ENCODE data around the gene TMEM63B.
"Not testable (repeated sequence)": the region's sequence is repeated elsewhere in the genome, so short reads cannot be mapped to it uniquely, and the experiment has no call there.

The TMEM63B gene

DNA sequence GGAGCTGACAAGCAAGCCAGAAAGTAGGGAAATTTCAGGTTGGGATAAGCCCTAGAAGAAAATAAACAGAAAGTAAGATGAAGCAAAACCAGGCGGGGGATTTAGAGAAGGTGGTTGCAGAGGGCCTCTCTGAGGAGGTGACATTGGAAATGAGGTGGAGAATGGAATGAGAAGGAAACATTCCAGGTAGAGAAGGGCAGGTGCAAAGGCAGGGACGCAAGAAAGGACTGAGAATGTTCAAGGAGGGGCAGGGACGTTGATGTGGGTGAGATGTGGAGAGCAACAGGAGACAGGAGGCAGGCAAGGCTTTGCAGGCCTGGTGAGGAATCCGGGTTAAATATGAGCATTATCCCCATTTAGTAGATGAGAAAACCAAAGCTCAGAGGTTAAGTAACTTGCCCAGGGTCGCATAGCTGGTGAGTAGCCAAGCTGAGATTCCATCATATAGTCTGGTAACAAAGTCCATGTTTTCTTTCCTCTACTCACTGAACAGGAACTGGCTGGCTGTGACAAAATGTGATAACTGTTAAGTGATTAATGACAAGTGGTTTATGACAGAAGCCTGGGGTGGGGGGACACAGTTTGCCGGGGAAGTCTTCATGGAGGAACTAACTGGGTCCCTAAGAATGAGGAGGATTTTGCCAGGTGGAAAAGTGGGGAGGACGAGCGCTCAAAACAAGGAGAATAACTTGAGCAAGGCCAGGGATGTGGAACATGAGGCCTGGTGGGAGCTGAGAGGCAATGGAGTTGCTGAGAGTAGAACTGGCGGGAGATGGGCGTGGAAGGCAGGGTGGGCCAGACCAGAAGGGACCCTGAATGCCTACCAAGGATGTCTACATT, 32.7 kb upstream of the TMEM63B start:
- no peak for DNase-seq

DNA sequence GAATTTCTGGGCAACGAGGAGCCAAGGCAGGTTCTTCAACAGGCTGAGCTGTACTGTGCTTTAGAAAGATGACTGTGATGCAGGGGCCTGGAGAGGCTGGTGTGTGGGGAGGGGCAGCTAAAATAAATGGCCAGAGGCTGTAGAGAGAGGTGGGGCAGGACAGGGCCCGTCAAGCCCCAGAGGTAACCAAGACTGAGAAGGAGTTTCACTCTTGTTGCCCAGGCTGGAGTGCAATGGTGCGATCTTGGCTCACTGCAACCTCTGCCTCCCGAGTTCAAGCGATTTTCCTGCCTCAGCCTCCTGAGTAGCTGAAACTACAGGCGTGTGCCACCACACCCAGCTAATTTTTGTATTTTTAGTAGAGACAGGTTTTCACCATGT, 32.1 kb upstream of the TMEM63B start:
- not testable (repeated sequence) for DNase-seq

DNA sequence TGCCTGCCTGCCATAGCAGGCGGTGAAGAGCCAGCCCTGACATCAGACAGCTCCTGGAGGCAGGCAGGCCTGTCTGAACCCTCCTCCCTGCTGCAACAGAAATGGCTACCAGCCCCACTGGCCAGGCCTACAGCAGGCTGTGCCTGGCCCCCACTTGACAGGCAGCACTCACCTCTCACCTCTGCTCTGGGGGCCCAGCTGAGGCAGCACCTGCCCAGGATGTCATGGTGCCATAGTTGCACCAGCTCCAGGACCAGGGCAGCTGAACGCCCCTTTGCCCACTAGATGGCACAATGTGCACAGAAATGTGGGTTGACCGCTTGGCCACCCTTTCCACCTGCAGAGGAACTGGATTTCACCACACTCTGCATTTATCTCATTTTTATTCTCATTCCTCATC, 30.7 kb upstream of the TMEM63B start:
- DNase-seq, result peak; percentile 77 to 81

DNA sequence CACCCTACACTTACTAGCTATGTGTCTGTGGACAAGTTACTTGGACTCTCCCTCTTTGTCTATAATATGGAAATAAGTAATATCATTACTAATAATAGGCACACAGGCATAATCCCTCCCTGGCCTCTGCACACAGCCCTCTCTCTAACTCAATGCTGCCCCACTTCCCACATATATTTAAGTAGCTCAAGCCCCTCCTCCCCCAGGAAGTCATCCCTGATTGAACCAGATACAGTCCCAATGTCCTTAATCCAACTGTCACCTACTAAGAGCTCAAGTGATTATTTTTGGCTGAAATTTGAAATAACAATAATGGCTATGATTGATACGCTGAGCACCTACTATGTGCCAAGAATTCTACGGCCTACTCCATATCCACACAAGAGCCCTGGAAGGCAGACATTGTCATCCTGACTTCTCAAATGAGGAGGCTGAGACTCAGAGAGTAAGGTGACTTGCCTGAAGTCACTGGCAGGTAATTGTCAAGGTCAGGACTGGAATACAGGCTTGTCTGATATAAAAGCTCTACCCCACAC, 29.5 kb upstream of the TMEM63B start:
- no peak for DNase-seq

DNA sequence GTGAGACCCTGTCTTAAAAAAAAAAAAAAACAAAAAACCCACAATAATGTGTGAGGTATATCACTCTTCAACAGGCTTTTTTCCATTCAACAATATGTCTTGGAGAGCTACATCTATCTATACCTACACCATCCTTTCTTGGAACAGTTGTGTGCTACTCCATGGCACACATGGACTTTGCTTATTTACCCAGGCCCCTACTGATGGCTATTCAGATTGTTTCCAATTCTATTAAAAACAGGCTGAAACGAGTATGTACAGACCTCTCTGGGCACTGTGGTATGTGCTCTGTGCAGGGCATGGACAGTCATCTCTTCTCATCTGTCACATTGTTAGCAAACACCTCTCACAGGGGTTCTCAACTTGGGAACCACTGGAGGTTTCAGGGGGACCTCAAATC, 28.2 kb upstream of the TMEM63B start:
- DNase-seq, result no peak

DNA sequence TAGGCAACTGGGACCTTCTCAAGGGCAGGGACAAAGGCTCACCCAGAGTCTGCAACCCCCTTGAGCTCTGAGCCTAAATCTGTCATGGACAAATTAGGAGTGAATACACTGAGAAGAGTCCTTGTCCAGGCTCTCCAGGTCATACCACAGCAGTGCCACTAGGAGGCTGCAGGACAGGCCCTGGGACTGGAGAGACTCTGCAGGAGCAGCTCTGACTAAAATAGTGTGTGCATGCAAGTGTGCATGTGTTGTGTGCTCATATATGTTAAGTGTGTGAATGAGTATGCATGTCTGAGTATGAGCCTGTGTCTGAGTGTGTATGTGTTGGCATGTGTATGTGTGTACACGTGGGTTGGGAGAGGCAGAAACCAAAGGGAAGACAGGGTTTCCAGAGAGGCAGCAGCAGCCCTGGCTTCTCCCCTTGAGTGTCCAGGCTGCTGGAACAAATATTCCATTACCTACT, 27.2 kb upstream of the TMEM63B start:
- peak in 1 of 2 donors; percentile 20 for DNase-seq

DNA sequence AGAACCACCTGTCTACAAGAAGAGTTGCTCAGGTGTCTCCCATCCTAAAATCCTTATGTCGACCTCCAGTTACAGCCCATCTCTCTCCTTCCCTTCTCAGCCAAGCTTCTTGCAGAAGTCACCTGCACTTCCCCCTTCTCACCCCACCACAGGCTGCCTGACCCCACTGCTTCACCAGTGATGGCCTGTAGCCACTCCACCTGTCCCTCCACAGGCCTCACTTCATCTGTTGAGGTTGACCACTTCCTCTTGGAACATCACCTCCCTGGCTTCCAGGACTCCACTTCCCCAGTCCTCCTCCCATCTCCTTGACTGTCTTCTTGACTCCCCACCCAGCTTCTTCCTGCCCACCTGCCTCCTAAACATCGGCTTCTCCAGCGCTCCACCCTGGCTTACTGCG, 25.5 kb upstream of the TMEM63B start:
- no peak for DNase-seq

DNA sequence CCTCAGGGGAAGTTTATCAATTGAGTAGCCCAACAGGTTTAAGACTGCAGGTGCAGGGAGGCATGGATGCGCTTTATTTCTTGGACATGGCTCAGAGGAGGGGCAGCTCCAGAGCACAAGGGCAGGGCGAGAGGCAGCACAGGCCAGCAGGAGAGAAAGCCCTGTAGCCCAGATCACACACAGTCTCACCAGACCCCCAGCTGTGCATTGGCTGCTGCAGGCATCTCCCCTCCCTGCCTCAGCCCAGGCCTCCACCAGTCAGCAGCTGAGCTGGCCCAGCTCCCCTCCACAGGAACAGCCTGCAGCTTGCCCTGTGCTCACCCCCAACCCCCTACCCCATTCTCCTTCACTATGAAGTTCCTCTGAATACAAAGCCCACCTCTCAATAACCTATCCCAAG, 24.8 kb upstream of the TMEM63B start:
- DNase-seq, result no peak

DNA sequence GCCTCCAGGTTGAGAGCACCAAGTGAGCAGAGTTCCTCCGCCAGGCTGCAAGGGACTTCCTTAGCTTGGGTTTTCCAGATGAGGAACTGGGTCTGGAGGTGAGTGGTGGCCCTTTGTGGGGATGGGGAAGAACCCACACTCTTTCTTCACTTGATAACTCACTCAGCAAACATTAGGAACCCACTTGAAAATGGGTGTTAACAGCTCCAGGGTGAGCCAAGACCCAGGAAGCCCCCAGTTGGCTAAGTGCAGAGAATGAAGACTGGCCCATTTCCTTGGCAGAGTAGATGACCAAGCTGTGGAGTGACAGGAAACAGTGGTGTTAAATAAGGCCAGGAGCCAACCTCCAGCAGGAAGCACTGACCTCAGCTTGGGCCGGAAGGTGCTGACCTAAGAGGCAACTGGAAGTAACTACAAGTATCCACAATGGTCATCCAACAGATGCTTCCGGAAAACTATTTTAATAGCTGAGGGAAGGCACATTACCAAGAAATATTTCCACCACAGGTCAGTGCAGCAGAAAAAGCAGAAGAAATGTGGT, 22.8 kb upstream of the TMEM63B start:
- no peak for DNase-seq

DNA sequence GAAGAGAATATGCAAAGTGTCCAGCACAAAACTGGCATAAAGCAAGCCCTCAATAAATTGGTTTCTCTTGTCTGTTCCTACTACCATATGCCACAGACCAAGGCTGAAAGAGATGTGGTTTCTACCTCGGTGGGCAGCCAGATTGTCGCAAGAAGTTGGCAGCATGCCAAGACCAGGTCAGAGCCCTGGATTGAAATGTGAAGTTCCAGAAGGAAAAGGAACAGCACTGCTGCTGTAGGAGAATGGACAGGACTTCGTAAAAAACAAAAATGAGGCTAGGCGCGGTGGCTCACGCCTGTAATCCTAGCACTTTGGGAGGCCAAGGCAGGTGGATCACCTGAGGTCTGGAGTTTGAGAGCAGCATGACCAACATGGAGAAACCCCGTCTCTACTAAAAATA, 22.2 kb upstream of the TMEM63B start:
- DNase-seq, result no peak

DNA sequence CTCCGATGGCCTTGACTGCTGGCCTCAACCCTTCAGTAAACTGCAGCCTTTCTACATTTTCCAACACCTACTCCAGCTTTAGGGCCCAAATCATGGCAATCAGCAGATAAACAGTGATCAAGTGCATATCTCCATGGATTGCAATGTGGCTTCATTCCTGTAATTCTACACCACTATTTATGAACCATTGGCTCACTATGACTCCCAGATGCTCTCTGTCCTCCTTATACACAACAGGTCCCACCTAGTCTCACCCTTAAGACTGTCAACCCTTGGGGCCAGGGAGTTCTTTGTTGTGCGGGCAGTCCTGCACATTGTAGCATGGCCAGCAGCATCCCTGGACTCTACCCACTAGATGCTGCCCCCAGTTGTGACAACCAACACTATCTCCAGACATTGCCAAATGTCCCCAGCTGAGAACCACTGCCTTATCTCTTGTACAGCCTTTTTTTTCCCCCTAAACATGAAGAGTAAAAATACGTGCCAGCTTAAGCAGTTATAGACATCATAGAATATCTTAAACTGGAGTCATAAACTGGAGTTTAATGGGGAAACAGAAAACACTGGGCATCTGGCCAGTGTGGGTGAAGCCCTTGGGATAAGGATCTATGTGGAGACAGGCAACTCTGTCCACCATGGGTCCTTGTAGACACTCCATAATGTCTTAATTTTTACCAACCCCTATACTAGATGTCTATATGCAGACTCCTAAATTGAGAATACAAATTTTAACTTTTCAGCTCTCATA, 21.2 kb upstream of the TMEM63B start:
- DNase-seq, result no peak

DNA sequence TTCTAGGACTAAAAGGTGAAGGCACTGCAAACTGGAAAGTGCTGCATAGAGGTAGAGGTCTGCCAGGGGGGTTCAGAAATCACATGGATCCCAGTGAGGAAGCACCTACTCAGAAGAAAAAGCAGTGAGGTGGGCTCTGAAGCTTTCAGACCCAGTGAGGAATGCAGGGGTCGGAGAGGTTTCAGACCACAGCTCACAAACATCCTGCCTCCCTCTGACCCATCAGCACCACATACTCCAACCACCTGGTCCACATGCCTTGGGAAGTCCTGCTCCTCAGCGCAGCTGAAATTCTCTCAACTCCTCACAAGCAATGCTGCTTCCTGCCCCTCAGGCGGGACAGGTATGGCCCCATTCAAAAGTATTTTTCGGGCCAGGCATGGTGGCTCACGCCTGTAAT, 20.3 kb upstream of the TMEM63B start:
- DNase-seq, result no peak

DNA sequence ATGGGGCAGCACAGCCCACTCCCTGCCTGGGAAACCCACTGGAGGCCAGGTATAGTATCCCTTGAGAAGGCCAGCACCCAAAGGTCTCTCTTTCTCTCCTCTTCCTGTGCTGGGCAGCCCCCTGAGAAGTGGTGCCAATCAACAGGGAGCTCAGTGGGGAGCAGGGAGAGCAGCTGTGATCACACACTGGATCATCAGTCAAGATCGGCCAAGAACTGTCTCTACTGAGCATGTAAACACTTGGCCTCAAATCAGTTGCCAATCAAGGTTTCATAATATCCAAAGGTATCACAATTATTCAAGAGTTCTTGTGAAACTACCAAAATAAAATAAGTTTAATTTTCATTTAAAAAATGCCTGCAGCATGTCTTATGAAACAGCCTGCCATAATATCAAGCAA, 18.9 kb upstream of the TMEM63B start:
- no peak for DNase-seq

DNA sequence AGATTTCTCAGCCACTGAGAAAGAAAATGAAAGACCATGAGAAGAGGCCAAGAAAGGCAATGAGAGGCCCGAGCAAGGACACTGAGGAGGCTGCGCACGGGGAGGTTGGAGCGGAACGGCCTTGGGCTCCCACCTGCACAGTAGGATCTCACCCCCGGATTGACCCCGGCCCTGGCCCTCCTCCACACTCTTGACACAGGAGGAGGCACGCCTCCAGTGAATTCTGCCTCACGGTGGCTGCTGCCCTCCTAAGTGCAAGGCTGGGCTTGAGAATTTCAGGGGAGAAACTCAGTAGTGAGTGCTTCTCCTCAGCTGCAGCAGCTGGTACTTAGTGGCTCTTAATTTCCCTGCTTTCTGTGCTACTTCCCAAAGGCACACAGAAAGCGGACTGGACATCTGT, 18.1 kb upstream of the TMEM63B start:
- no peak for DNase-seq

DNA sequence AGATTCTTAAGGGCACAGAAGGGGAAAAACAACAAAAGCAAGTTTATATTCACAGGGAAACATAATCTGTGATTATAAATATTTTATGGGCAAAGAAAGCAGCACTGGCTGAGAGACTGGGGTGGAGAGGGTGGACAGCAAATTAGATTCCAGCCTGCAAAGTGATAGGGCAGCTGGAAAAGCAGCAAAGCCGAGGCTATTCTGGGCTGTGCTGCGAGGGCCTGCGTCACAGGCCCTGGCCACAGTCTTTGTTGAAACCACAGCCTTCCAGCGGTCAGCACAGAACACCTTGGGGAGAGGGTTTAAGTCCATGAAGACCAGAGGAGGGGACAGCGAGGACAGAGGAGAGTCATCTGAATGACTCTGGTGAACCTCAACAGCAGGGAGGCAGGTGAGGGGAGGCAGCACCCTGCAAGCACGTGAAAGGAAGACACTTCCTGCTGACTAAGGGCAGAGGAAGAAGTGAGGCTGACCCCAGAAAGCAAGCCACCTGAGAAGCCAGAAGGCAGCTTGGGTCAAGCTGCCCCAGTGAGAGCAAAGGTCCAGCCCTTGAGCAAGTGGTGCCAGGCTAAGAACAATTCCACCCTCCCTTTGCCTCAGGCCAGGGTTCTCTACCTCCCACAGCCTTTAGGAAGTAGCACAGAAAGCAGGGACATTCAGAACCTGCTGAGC, 17.2 kb upstream of the TMEM63B start:
- DNase-seq, result no peak

DNA sequence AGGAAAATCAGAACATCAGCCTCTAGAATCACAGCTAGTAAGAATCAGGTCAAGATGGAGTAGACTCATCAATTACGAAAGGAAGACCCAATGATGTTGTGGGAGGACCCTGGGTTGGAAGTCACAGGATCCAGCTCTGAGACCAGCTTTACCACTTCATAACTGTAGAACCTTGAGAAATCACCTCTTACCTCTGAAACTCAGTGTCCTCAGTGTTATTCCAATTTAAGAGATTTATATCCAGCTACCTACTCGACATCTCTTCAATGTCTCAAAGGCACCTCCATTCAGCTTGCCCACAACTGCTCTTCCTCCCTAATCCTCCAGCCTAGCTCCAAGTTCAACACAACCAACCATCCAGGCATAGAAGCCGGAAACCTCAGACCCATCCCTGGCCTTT, 16.4 kb upstream of the TMEM63B start:
- no peak for DNase-seq

DNA sequence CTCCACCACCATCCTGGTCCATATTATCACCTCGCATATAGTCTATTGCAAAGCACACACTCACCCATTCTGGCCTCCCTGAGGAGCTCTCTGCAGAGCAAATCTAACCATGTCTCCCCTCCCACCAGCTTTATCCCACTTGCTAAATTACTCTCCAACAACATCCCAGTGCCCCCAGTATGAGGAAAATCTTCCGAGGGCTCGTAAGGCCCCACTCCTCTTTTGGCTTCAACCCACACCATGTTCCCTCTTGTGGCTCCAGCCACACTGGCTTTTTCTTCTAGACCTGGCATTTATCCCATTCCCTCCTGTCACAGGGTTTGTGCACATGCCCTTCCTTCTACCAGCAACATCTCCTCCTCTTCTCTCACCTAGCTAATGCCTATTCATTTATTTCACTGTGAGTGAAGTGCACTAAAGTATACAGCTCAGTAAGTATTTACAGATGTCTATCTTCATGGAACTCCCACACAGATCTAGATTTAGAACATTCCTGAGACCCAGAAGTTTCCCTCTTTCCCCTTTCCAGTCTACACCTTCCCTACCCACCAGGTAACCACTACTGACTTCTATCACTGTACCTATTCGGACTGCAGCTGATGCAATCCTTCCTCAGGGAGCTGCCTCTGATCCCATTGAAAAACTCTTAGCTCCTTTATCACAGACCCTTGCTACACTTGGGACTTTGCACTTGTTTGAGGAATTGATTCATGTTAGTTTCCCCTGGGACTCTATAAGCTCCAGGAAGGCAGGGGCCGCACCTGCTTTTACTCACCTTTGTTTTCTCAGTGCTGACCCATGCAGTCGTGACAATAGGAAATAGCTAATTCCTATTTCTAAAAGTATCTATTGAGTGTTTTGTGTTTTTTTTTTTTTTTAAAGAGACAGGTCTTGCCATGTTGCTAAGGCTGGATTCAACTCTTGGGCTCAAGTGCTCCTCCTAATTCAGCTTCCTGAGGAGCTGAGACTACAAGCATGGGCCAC, 15.6 kb upstream of the TMEM63B start:
- no peak for DNase-seq

DNA sequence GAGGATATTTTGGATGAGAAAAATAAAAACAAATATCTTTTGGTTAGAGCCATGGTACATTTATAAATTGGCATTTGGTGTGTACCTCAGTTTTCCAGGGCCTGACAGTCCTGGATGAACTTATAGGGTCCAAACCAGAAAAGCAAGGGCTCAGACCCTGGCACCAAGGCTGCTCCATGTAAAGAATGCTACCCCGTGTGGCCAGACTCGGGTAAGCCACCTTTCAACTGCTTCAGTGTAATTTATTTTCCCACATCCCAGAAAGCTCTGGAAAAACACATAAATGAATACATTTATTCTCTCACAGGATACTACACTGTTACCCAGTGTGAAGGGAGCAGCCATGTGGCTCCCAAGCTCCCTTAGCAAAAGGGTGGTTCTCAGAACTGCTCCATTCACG, 13.9 kb upstream of the TMEM63B start:
- no peak for DNase-seq

DNA sequence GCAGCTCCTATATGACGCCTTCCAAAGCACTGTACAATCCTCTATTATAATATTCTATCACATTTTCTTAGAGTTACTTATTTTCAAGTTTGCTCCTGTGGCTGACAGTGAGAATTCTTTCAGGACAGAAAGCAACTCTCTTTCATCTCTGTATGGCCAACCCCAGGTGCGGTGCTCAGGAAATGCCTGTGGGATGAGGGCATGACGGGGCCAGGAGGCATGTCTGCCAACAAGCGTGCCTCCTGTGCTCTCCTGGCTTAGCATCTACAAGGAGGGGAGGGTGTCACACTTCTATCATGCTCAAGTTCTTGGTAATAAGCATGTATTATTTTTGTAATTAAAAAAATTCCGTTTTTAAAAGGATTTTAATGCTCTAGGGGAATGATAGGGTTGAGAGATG, 11.5 kb upstream of the TMEM63B start:
- no peak for DNase-seq

DNA sequence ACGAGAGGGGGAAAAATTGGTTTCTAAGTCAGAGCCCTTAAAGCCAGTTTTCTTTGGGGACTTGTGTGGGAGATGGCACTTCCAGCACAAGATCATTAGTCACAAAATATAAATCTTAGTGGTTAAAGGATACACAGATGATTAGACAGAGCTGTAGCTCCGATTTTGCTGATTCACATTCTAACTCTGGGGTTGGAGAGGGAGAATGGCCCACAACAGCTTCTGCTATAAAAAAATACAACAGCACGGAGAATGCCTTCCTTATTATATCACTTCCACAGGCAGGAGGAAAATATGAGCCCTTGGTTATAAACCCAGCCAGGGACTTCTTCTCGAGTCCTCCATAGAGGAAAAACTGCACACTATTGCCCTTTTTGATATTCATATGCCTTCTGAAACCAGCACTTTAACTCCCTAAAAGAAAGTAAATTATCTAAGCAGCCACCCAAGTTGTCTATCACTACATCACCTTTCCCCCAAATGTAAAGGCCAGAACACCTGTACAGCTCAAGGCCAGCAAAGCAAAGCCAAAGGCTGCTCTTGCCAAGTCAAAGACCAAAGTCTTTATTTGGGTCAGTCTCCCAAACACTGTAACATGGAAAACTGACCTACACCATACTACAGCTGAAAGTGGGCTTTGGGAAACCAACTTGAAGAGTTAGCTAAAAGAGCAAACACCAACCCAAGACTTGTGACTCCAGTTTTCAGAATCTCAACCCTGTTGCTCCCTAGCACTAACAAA, 10.5 kb upstream of the TMEM63B start:
- DNase-seq, result no peak

All from stimulated activated CD4-positive, alpha-beta T cell treated with anti-CD3 and anti-CD28 coated beads, Interleukin-2, amount 100 ng/mL, for 24 hours (primary cell).